ENCODE measurements around the gene SFT2D2.

GRCh38 chr1:168288311-168289052, 62.7 kb downstream of the SFT2D2 start:
- TF ChIP-seq CTCF (IDR thresholded peaks at IDR 0.05) (no peak), POLR2A (IDR thresholded peaks at IDR 0.05) (no peak)
